Gastroesophageal sphincter (tissue), 3 donors: ENCODE results near the gene TEX2.

Experiments used
- EP300 ChIP-seq: sonication (generic); formaldehyde crosslinking; IDR thresholded peaks from one replicate; pipeline ENCODE4 v1.6.1; 2017; ENCODE audit warnings: antibody characterized with exemption, mild to moderate bottlenecking
- TF ChIP-seq, protein P1 (sequence below), 4 experiments: fragments of 200-600 bp in 2 of 4; fragments of 450-650 bp in 2 of 4; sonication (generic) in 1 of 4; IDR thresholded peaks; one replicate each; pipeline ENCODE4 v1.5.1; 2017 to 2019; ENCODE audit warnings: antibody characterized with exemption in 4 of 4, mild to moderate bottlenecking in 2 of 4, moderate library complexity in 2 of 4

DNA sequence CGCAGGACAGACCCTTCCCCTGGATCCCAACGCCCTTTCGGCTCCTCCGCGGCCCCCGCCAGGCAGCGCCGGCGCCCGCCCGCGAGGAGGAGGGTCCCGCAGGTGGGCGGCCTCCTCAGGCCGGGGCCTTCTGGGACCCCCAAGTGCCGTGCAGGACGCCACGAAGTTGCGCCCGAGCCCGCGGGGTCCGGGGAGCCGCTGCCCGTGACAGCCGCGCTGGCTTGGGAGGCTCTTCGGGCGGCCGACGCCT, 133.6 kb downstream of the TEX2 start:
- TF ChIP-seq, protein P1, sequence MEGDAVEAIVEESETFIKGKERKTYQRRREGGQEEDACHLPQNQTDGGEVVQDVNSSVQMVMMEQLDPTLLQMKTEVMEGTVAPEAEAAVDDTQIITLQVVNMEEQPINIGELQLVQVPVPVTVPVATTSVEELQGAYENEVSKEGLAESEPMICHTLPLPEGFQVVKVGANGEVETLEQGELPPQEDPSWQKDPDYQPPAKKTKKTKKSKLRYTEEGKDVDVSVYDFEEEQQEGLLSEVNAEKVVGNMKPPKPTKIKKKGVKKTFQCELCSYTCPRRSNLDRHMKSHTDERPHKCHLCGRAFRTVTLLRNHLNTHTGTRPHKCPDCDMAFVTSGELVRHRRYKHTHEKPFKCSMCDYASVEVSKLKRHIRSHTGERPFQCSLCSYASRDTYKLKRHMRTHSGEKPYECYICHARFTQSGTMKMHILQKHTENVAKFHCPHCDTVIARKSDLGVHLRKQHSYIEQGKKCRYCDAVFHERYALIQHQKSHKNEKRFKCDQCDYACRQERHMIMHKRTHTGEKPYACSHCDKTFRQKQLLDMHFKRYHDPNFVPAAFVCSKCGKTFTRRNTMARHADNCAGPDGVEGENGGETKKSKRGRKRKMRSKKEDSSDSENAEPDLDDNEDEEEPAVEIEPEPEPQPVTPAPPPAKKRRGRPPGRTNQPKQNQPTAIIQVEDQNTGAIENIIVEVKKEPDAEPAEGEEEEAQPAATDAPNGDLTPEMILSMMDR (IDR thresholded peaks at IDR 0.05): no peak
- TF ChIP-seq EP300: no peak
